GM12878 (cell line): ENCODE results near the gene ITCH.

Experiments used
- ATF7 ChIP-seq: fragments of 450-650 bp; IDR thresholded peaks from 2 replicates; pipeline ENCODE4 v1.6.1; 2016; ENCODE audit warnings: low read depth, mild to moderate bottlenecking
- CTCF ChIP-seq, 3 experiments: IDR thresholded peaks in 2 of 3; conservative IDR thresholded peaks in 1 of 3; 2 replicates each; pipeline ENCODE4 v1.5.1; 2011; ENCODE audit warnings: low read depth in 3 of 3, low read length in 3 of 3, mild to moderate bottlenecking in 3 of 3, control low read depth in 2 of 3, moderate library complexity in 2 of 3, inconsistent platforms in 1 of 3, mixed read lengths in 1 of 3; ENCODE audit not compliant: control insufficient read depth in 2 of 3, insufficient read depth in 1 of 3; ENCODE audit errors: extremely low read depth in 1 of 3
- ELK1 ChIP-seq: IDR thresholded peaks from 2 replicates; pipeline ENCODE4 v1.6.1; 2012; ENCODE audit warnings: low read depth, low read length, improper control_type of control experiment
- ETV6 ChIP-seq, 2 experiments: fragments of 450-650 bp in 1 of 2; IDR thresholded peaks in 1 of 2; conservative IDR thresholded peaks in 1 of 2; 2 replicates each; pipeline ENCODE4 v1.6.1; 2014; ENCODE audit warnings: antibody characterized with exemption in 1 of 2, borderline replicate concordance in 1 of 2, low read depth in 1 of 2, mild to moderate bottlenecking in 1 of 2, moderate library complexity in 1 of 2
- KLF5 ChIP-seq: fragments of 450-650 bp; IDR thresholded peaks from 2 replicates; pipeline ENCODE4 v1.6.1; 2014; ENCODE audit warnings: mild to moderate bottlenecking; ENCODE audit not compliant: partially characterized antibody
- POLR2A ChIP-seq: IDR thresholded peaks from 2 replicates; pipeline ENCODE4 v1.6.1; 2011; ENCODE audit warnings: low read depth, mild to moderate bottlenecking, low read length
- POLR2AphosphoS5 ChIP-seq: IDR thresholded peaks from 2 replicates; pipeline ENCODE4 v1.6.1; 2011; ENCODE audit warnings: mild to moderate bottlenecking, low read length, inconsistent platforms
- RELA ChIP-seq: fragments of 450-650 bp; IDR thresholded peaks from 2 replicates; pipeline ENCODE4 v1.8.0; 2014; ENCODE audit warnings: borderline replicate concordance; ENCODE audit not compliant: partially characterized antibody
- SP1 ChIP-seq: IDR thresholded peaks from one replicate; pipeline ENCODE4 v1.6.1; 2011; ENCODE audit warnings: low read depth, low read length
- YY1 ChIP-seq: IDR thresholded peaks from 2 replicates; pipeline ENCODE4 v1.6.1; 2011; ENCODE audit warnings: low read depth, mild to moderate bottlenecking, low read length
- ZBTB33 ChIP-seq: fragments of 450-650 bp; IDR thresholded peaks from 2 replicates; pipeline ENCODE4 v1.6.1; 2017; ENCODE audit warnings: mild to moderate bottlenecking

- TF ChIP-seq RELA (no peak), CTCF (IDR thresholded peaks at IDR 0.05 in 2 of 3, conservative IDR thresholded peaks at IDR 0.05 in 1 of 3; ENCODE audit: control insufficient read depth in 2 of 3, extremely low read depth in 1 of 3, insufficient read depth in 1 of 3, low read depth in 3 of 3, low read length in 3 of 3) (no peak), ETV6 (conservative IDR thresholded peaks at IDR 0.05 in 1 of 2, IDR thresholded peaks at IDR 0.05 in 1 of 2; ENCODE audit: borderline replicate concordance in 1 of 2, low read depth in 1 of 2) (no peak), POLR2A (no peak), YY1 (no peak), POLR2AphosphoS5 (no peak), KLF5 (no peak), ZBTB33 (no peak), SP1 (no peak), ELK1 (no peak), ATF7 (no peak)
These were observed 42.2 kb upstream of the ITCH start for GRCh38 chr20:34320861-34321260.
